H9 (cell line): Measurements from ENCODE around the gene CFAP73. TPM values are rescaled to one million over a fixed set of nuclear protein-coding genes. Genes with fewer than 3 reads are reported as not detected.

Experiments
- DNase-seq: peaks from one replicate; pipeline ENCODE4 v3.0.0-alpha.2; 2017
- H2AFZ ChIP-seq: one replicate; pipeline ENCODE4 v1.6.1; 2013; ENCODE audit warnings: mild to moderate bottlenecking, low read length, control low read depth, moderate library complexity
- H2AK5ac ChIP-seq: 2 replicates; pipeline ENCODE4 v1.6.1; 2013; ENCODE audit warnings: low read length, control low read depth, mixed read lengths; ENCODE audit not compliant: insufficient read length
- H2BK120ac ChIP-seq: one replicate; pipeline ENCODE4 v1.6.1; 2013; ENCODE audit warnings: low read depth, mild to moderate bottlenecking, low read length, control low read depth, inconsistent platforms; ENCODE audit not compliant: poor library complexity, severe bottlenecking
- H2BK12ac ChIP-seq: 2 replicates; pipeline ENCODE4 v1.6.1; 2013; ENCODE audit warnings: low read length, control low read depth, mixed read lengths, low read depth; ENCODE audit not compliant: insufficient read length
- H2BK15ac ChIP-seq: 2 replicates; pipeline ENCODE4 v1.6.1; 2013; ENCODE audit warnings: low read depth, low read length, control low read depth
- H2BK20ac ChIP-seq: one replicate; pipeline ENCODE4 v1.6.1; 2013; ENCODE audit warnings: low read depth, mild to moderate bottlenecking, low read length, control low read depth, inconsistent platforms; ENCODE audit not compliant: poor library complexity, severe bottlenecking
- H2BK5ac ChIP-seq: 2 replicates; pipeline ENCODE4 v1.6.1; 2013; ENCODE audit warnings: low read length, control low read depth, mixed read lengths; ENCODE audit not compliant: insufficient read length
- H3K14ac ChIP-seq: 2 replicates; pipeline ENCODE4 v1.6.1; 2013; ENCODE audit warnings: low read length, control low read depth; ENCODE audit not compliant: insufficient read depth
- H3K18ac ChIP-seq: 2 replicates; pipeline ENCODE4 v1.6.1; 2013; ENCODE audit warnings: low read depth, mild to moderate bottlenecking, mixed read lengths, low read length, control low read depth; ENCODE audit not compliant: insufficient read length
- H3K23ac ChIP-seq: 2 replicates; pipeline ENCODE4 v1.6.1; 2013; ENCODE audit warnings: low read length, control low read depth, mixed read lengths, low read depth; ENCODE audit not compliant: insufficient read length
- H3K23me2 ChIP-seq: 2 replicates; pipeline ENCODE4 v1.6.1; 2013; ENCODE audit warnings: low read depth, mild to moderate bottlenecking, mixed read lengths, low read length, control low read depth; ENCODE audit not compliant: insufficient read length, poor library complexity, severe bottlenecking
- H3K27ac ChIP-seq: 2 replicates; pipeline ENCODE4 v1.5.1; 2013; ENCODE audit warnings: low read length, control low read depth, mixed read lengths, low read depth; ENCODE audit not compliant: insufficient read length
- H3K27me3 ChIP-seq: 2 replicates; pipeline ENCODE4 v1.6.1; 2013; ENCODE audit warnings: low read length, control low read depth, inconsistent platforms; ENCODE audit not compliant: insufficient read depth
- H3K4ac ChIP-seq: 2 replicates; pipeline ENCODE4 v1.6.1; 2013; ENCODE audit warnings: low read depth, mild to moderate bottlenecking, control low read depth, inconsistent platforms, low read length, moderate library complexity
- H3K4me1 ChIP-seq: 2 replicates; pipeline ENCODE4 v1.6.1; 2013; ENCODE audit warnings: low read length, control low read depth, inconsistent platforms; ENCODE audit not compliant: insufficient read depth
- H3K4me2 ChIP-seq: 2 replicates; pipeline ENCODE4 v1.6.1; 2013; ENCODE audit warnings: low read length, control low read depth, mixed read lengths; ENCODE audit not compliant: insufficient read length, insufficient read depth
- H3K56ac ChIP-seq: 2 replicates; pipeline ENCODE4 v1.6.1; 2013; ENCODE audit warnings: low read depth, mild to moderate bottlenecking, mixed read lengths, low read length, control low read depth; ENCODE audit not compliant: insufficient read length
- H3K79me1 ChIP-seq: 2 replicates; pipeline ENCODE4 v1.6.1; 2013; ENCODE audit warnings: low read depth, mild to moderate bottlenecking, moderate library complexity, low read length, control low read depth, inconsistent platforms; ENCODE audit not compliant: insufficient read depth, poor library complexity, severe bottlenecking
- H3K79me2 ChIP-seq: 2 replicates; pipeline ENCODE4 v1.6.1; 2013; ENCODE audit warnings: low read length, control low read depth, inconsistent platforms; ENCODE audit not compliant: insufficient read depth
- H3K9ac ChIP-seq: 2 replicates; pipeline ENCODE4 v1.6.1; 2013; ENCODE audit warnings: low read length, control low read depth, mixed read lengths; ENCODE audit not compliant: insufficient read length; ENCODE audit errors: extremely low read depth
- H3K9me3 ChIP-seq: one replicate; pipeline ENCODE4 v1.6.1; 2013; ENCODE audit warnings: low read depth, low read length, inconsistent platforms; ENCODE audit not compliant: control insufficient read depth
- H3T11ph ChIP-seq: one replicate; pipeline ENCODE4 v1.6.1; 2013; ENCODE audit warnings: mild to moderate bottlenecking, low read length, control low read depth, inconsistent platforms
- H4K20me1 ChIP-seq: one replicate; pipeline ENCODE4 v1.6.1; 2013; ENCODE audit not compliant: control insufficient read depth, insufficient read length, insufficient read depth
- H4K5ac ChIP-seq: 2 replicates; pipeline ENCODE4 v1.6.1; 2013; ENCODE audit warnings: low read depth, mild to moderate bottlenecking, mixed read lengths, low read length, control low read depth; ENCODE audit not compliant: insufficient read length
- H4K8ac ChIP-seq: replicated peaks from 2 replicates; pipeline ENCODE4 v1.6.1; 2013; ENCODE audit warnings: low read length, control low read depth, mixed read lengths, low read depth; ENCODE audit not compliant: insufficient read length
- H4K91ac ChIP-seq: 2 replicates; pipeline ENCODE4 v1.6.1; 2013; ENCODE audit warnings: low read depth, mild to moderate bottlenecking, moderate library complexity, mixed read lengths, low read length, control low read depth; ENCODE audit not compliant: insufficient read length
- H3K27ac Mint-ChIP-seq, 3 experiments: 2 replicates in 2 of 3; 3 replicates in 1 of 3; pipeline ENCODE4 v1.8.0; 2020 to 2021; ENCODE audit warnings: mixed read lengths in 3 of 3, mild to moderate bottlenecking in 1 of 3, moderate library complexity in 1 of 3
- H3K27me3 Mint-ChIP-seq: 2 replicates; pipeline ENCODE4 v1.8.0; 2021; ENCODE audit warnings: low read depth, mild to moderate bottlenecking, moderate library complexity, mixed read lengths
- H3K36me3 Mint-ChIP-seq, 3 experiments: 2 replicates in 2 of 3; 3 replicates in 1 of 3; pipeline ENCODE4 v1.8.0; 2020 to 2021; ENCODE audit warnings: low read depth in 3 of 3, mixed read lengths in 3 of 3; ENCODE audit not compliant: insufficient read depth in 1 of 3
- H3K4me1 Mint-ChIP-seq, 2 experiments: 2 replicates each; pipeline ENCODE4 v1.8.0; 2020; ENCODE audit warnings: mixed read lengths in 2 of 2
- H3K4me3 Mint-ChIP-seq, 2 experiments: 2 replicates in 1 of 2; 3 replicates in 1 of 2; pipeline ENCODE4 v1.8.0; 2020 to 2021; ENCODE audit warnings: mild to moderate bottlenecking in 2 of 2, mixed read lengths in 2 of 2, moderate library complexity in 1 of 2
- H3K9me3 Mint-ChIP-seq, 2 experiments: 2 replicates in 1 of 2; 3 replicates in 1 of 2; pipeline ENCODE4 v1.8.0; 2020; ENCODE audit warnings: mild to moderate bottlenecking in 2 of 2, mixed read lengths in 2 of 2, moderate library complexity in 1 of 2
- CTCF ChIP-seq: fragments of 200-600 bp; sonication (generic); conservative IDR thresholded peaks from 3 replicates; pipeline ENCODE4 v1.8.0; 2021; ENCODE audit warnings: antibody characterized with exemption, mild to moderate bottlenecking
- WGBS: extraction: QIAGEN DNeasy Blood & Tissue Kit; methylation state at CpG from one replicate; pipeline ENCODE4 v1.1.7; 2013; ENCODE audit warnings: missing lambda C conversion rate, low lambda C conversion rate, mixed read lengths; ENCODE audit not compliant: insufficient read length; ENCODE audit errors: extremely low coverage; 5-methylcytosine and 5-hydroxymethylcytosine counted together
- total RNA-seq: library from RNA; stranded (reverse); gene quantifications from 2 replicates; pipeline ENCODE4 v1.2.1, GENCODE V29; 2021

CFAP73 gene
- total RNA-seq, 1 experiment from 2014 or later, result not detected

DNA sequence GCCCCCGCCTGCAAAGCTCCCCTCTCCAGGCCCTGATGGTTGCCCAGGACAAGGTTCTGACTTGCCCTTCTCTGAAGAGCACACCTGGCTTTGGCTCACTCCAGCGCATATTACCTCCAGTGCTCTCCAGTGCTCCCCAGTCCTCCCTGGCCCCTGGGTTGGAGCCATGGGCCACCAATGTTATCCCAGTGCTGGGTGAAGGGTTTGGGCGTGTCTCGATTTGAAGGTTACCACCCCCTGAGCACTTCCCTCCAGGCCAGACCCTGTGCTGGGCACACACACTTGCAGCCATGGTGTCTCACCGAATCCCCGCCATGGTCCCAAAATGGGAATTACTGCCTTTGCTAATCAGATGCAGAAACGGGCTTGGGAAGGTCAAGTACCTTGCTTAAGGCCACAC, 47.1 kb downstream of the CFAP73 start:
- Histone ChIP-seq H3K79me2 (no peaks in the 10 kb centered on the region), H3K4me1 (no peaks in the 10 kb centered on the region), H3K56ac (no peak overlapping the region), H3K79me1 (no peaks in the 10 kb centered on the region), H4K20me1 (no peaks in the 10 kb centered on the region), H4K91ac (no peak overlapping the region), H3K4ac (no peak overlapping the region), H3K4me2 (no peak overlapping the region), H3K18ac (no peak overlapping the region), H2AK5ac (no peak overlapping the region), H2AFZ (no peak overlapping the region), H2BK12ac (no peak overlapping the region), H4K8ac (no peak overlapping the region), H3K9ac (no peak overlapping the region), H2BK20ac (no peak overlapping the region), H2BK15ac (no peak overlapping the region), H3K23me2 (no peaks in the 10 kb centered on the region), H3K23ac (no peak overlapping the region), H3K27me3 (no peaks in the 10 kb centered on the region), H3T11ph (no peak overlapping the region), H3K27ac (no peak overlapping the region), H2BK5ac (no peak overlapping the region), H3K14ac (no peak overlapping the region), H4K5ac (no peak overlapping the region), H2BK120ac (no peak overlapping the region), H3K9me3 (no peaks in the 10 kb centered on the region)
- no peak overlapping the region for H3K27ac Mint-ChIP-seq
- H3K36me3 Mint-ChIP-seq, result peaks cover 7 to 19% (median 17%) of the 10 kb centered on the region in 3 experiments; a peak in 5 of 7 replicates
- no peaks in the 10 kb centered on the region for H3K27me3 Mint-ChIP-seq
- no peak for DNase-seq
- H3K4me1 Mint-ChIP-seq, result peaks cover 10 to 12% of the 10 kb centered on the region in 2 experiments; a peak in 3 of 4 replicates
- WGBS, result no CpG with 5 or more reads among the region's 7 CpGs
- no peak for TF ChIP-seq CTCF
- no peaks in the 10 kb centered on the region for H3K9me3 Mint-ChIP-seq
- no peak overlapping the region for H3K4me3 Mint-ChIP-seq
